Endothelial cell of umbilical vein (primary cell): ENCODE data around the gene PPP1R9B. TPM values are rescaled to one million over a fixed set of nuclear protein-coding genes. Genes with fewer than 3 reads are reported as not detected.
A peak's percentile ranks its signal among the peaks of the same experiment; 100 is the strongest.

Experiments
- Bru-seq: library from RNA; stranded (reverse); fragments of 400-500 nt; gene quantifications from one replicate; lab custom pipeline; 2021; lab: Mats Ljungman, UMichigan
- BruChase-seq, 2 experiments: library from RNA; stranded (reverse); fragments of 400-500 nt; gene quantifications; one replicate each; lab custom pipeline; 2021; lab: Mats Ljungman, UMichigan
- BruUV-seq: library from RNA; stranded (reverse); fragments of 400-500 nt; replicated peaks from 2 replicates; lab custom pipeline; 2021; lab: Mats Ljungman, UMichigan
- CTCF ChIA-PET: fragments of 300-600, 350-600 bp; sonication (Branson Sonifier 250); formaldehyde crosslinking; loops from one replicate; lab custom pipeline; 2021; ENCODE audit warnings: antibody characterized with exemption, inconsistent platforms; lab: Charles Lee
- POLR2A ChIA-PET: fragments of 300-600, 350-600 bp; sonication (Branson Sonifier 250); formaldehyde crosslinking; loops from one replicate; lab custom pipeline; 2021; ENCODE audit warnings: antibody characterized with exemption, inconsistent platforms; lab: Charles Lee
- DNase-seq: peaks from one replicate; pipeline ENCODE4 v3.0.0-alpha.2; 2011; ENCODE audit warnings: low read depth, low spot score
- FAIRE-seq: peaks from 2 replicates; lab custom pipeline; 2011; peaks lifted over from hg19 to GRCh38; lab: Jason Lieb, UNC
- H2AFZ ChIP-seq: 2 replicates; pipeline ENCODE4 v1.6.0; 2012; ENCODE audit warnings: low read depth, low read length, control low read depth, inconsistent platforms
- H3K27ac ChIP-seq: 2 replicates; pipeline ENCODE4 v1.5.1; 2011; ENCODE audit warnings: low read depth, mild to moderate bottlenecking, control low read depth, low read length, moderate library complexity; ENCODE audit not compliant: insufficient read depth
- H3K27me3 ChIP-seq, 2 experiments: 2 replicates each; pipeline versions ENCODE4 v1.6.0 to v1.6.1; 2011; ENCODE audit warnings: low read length in 2 of 2, mixed read lengths in 1 of 2; ENCODE audit not compliant: control insufficient read depth in 2 of 2, insufficient read depth in 2 of 2
- H3K36me3 ChIP-seq, 2 experiments: 2 replicates in 1 of 2; 3 replicates in 1 of 2; pipeline ENCODE4 v1.5.1; 2011; ENCODE audit warnings: low read length in 2 of 2, mild to moderate bottlenecking in 1 of 2, moderate library complexity in 1 of 2; ENCODE audit not compliant: control insufficient read depth in 2 of 2, insufficient read depth in 2 of 2; ENCODE audit errors: extremely low read depth in 1 of 2
- H3K4me1 ChIP-seq: 3 replicates; pipeline ENCODE4 v1.5.1; 2011; ENCODE audit warnings: mild to moderate bottlenecking, low read length; ENCODE audit not compliant: control insufficient read depth, insufficient read depth; ENCODE audit errors: extremely low read depth
- H3K4me2 ChIP-seq: 2 replicates; pipeline ENCODE4 v1.6.1; 2011; ENCODE audit warnings: low read length, control low read depth, mixed read lengths; ENCODE audit not compliant: insufficient read depth
- H3K4me3 ChIP-seq, 3 experiments: fragments of 200-600 bp in 1 of 3; sonication (generic), shearing (Covaris generic) in 1 of 3; replicated peaks in 1 of 3; 2 replicates each; pipeline ENCODE4 v1.5.1; 2011 to 2016; ENCODE audit warnings: control low read depth in 3 of 3, low read length in 3 of 3, mild to moderate bottlenecking in 2 of 3, inconsistent platforms in 1 of 3, low read depth in 1 of 3, moderate library complexity in 1 of 3; ENCODE audit not compliant: insufficient read depth in 1 of 3
- H3K79me2 ChIP-seq: 2 replicates; pipeline ENCODE4 v1.6.0; 2012; ENCODE audit warnings: low read length, inconsistent platforms; ENCODE audit not compliant: control insufficient read depth, insufficient read depth
- H3K9ac ChIP-seq: replicated peaks from 2 replicates; pipeline ENCODE3; 2011; ENCODE audit warnings: low read length, control low read depth; ENCODE audit not compliant: insufficient read depth; ENCODE audit errors: extremely low read depth
- H3K9me1 ChIP-seq: replicated peaks from 3 replicates; pipeline ENCODE4 v1.6.0; 2011; ENCODE audit warnings: mild to moderate bottlenecking, low read length; ENCODE audit not compliant: control insufficient read depth, insufficient read depth; ENCODE audit errors: extremely low read depth
- H3K9me3 ChIP-seq: replicated peaks from 2 replicates; pipeline ENCODE4 v1.5.1; 2012; ENCODE audit warnings: low read length, inconsistent platforms; ENCODE audit not compliant: control insufficient read depth, insufficient read depth
- H4K20me1 ChIP-seq: replicated peaks from 2 replicates; pipeline ENCODE3; 2011; ENCODE audit warnings: mild to moderate bottlenecking, low read length; ENCODE audit not compliant: control insufficient read depth, insufficient read depth; ENCODE audit errors: extremely low read depth
- CTCF ChIP-seq, 2 donors: IDR thresholded peaks; 1 replicate in 1 of 2; 2 replicates in 1 of 2; pipeline ENCODE4 v1.5.1; 2011; ENCODE audit warnings: low read length in 2 of 2, mild to moderate bottlenecking in 2 of 2, moderate library complexity in 2 of 2, control low read depth in 1 of 2, inconsistent platforms in 1 of 2, low read depth in 1 of 2; ENCODE audit not compliant: insufficient read depth in 1 of 2; ENCODE audit errors: extremely low read depth in 1 of 2
- EZH2 ChIP-seq: IDR thresholded peaks from 2 replicates; pipeline ENCODE4 v1.6.1; 2012; ENCODE audit warnings: borderline replicate concordance, low read depth, mild to moderate bottlenecking, moderate library complexity, low read length, inconsistent platforms; ENCODE audit not compliant: severe bottlenecking
- FOS ChIP-seq: IDR thresholded peaks from 2 replicates; pipeline ENCODE4 v1.6.1; 2011; ENCODE audit warnings: mild to moderate bottlenecking, low read length, moderate library complexity, borderline replicate concordance; ENCODE audit not compliant: insufficient read depth
- GATA2 ChIP-seq: IDR thresholded peaks from 2 replicates; pipeline ENCODE4 v1.7.0; 2011; ENCODE audit warnings: low read depth, mild to moderate bottlenecking, moderate library complexity, mixed read lengths, low read length; ENCODE audit not compliant: insufficient read length, insufficient read depth
- JUN ChIP-seq: IDR thresholded peaks from 2 replicates; pipeline ENCODE4 v1.6.1; 2011; ENCODE audit warnings: borderline replicate concordance, low read depth; ENCODE audit not compliant: insufficient read length, insufficient read depth
- MAX ChIP-seq: IDR thresholded peaks from 2 replicates; pipeline ENCODE4 v1.6.1; 2011; ENCODE audit not compliant: insufficient read depth, insufficient read length
- MYC ChIP-seq: IDR thresholded peaks from one replicate; pipeline ENCODE4 v1.6.1; 2011; ENCODE audit warnings: mild to moderate bottlenecking, low read depth, low read length
- POLR2A ChIP-seq: IDR thresholded peaks from 2 replicates; pipeline ENCODE4 v1.6.1; 2012; ENCODE audit warnings: low read depth, mild to moderate bottlenecking, control low read depth, low read length
- POLR2AphosphoS5 ChIP-seq: IDR thresholded peaks from 2 replicates; pipeline ENCODE4 v1.6.1; 2012; ENCODE audit warnings: low read depth, mild to moderate bottlenecking, control low read depth, low read length, moderate library complexity; ENCODE audit not compliant: insufficient read depth
- dilution Hi-C: fragments of 300-500 bp; cut with MboI; formaldehyde crosslinking; loops from one replicate; pipeline ENCODE4 v1.15.0; 2019; ENCODE audit warnings: low sequenced_read_pairs; ENCODE audit not compliant: extremely low pct_ligation_motif_present
- intact Hi-C: fragments of 100-400 bp; cut with micrococcal nuclease; formaldehyde crosslinking; loops from one replicate; pipeline ENCODE4 v1.10.0; 2022
- long read RNA-seq: library from polyadenylated mRNA; stranded (forward); transcript quantifications from one replicate; pipeline ENCODE4 v2.0.0, GENCODE V29; 2021
- polyA minus RNA-seq, 3 experiments: library from RNA; depleted of rRNA, polyadenylated mRNA; stranded (reverse); fragments of >200 nt; gene quantifications; 1 replicate in 1 of 3; 2 replicates in 2 of 3; pipeline ENCODE4 v1.2.3, GENCODE V29; 2011
- polyA plus RNA-seq, 4 experiments: library from polyadenylated mRNA; depleted of rRNA in 3 of 4; stranded (reverse) in 3 of 4; unstranded in 1 of 4; fragments of >200 nt; gene quantifications; 2 replicates each; pipeline versions ENCODE4 v1.2.1 to v1.2.3, GENCODE V29; 2011 to 2012; ENCODE audit warnings: missing spikeins in 1 of 4
- total RNA-seq: library from RNA; stranded (reverse); gene quantifications from 2 replicates; pipeline ENCODE4 v1.2.3, GENCODE V29; 2021

The PPP1R9B gene, protein sequence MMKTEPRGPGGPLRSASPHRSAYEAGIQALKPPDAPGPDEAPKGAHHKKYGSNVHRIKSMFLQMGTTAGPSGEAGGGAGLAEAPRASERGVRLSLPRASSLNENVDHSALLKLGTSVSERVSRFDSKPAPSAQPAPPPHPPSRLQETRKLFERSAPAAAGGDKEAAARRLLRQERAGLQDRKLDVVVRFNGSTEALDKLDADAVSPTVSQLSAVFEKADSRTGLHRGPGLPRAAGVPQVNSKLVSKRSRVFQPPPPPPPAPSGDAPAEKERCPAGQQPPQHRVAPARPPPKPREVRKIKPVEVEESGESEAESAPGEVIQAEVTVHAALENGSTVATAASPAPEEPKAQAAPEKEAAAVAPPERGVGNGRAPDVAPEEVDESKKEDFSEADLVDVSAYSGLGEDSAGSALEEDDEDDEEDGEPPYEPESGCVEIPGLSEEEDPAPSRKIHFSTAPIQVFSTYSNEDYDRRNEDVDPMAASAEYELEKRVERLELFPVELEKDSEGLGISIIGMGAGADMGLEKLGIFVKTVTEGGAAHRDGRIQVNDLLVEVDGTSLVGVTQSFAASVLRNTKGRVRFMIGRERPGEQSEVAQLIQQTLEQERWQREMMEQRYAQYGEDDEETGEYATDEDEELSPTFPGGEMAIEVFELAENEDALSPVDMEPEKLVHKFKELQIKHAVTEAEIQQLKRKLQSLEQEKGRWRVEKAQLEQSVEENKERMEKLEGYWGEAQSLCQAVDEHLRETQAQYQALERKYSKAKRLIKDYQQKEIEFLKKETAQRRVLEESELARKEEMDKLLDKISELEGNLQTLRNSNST
- 58.3 and 60.2 TPM in 2 replicates for total RNA-seq
- 17.7 and 20.1 TPM in 2 replicates for polyA plus RNA-seq
- 16.0 and 16.9 TPM in 2 replicates for polyA plus RNA-seq (2011; cell fraction: cytosol; rRNA removed)
- polyA plus RNA-seq (2011; cell fraction: nucleus; rRNA removed), result 34.5 and 47.2 TPM in 2 replicates
- polyA plus RNA-seq (2012), result 29.3 and 35.0 TPM in 2 replicates
- polyA minus RNA-seq, result 19.7 and 28.9 TPM in 2 replicates
- 23.5 TPM for polyA minus RNA-seq (2011; cell fraction: cytosol; rRNA and poly(A)+ RNA removed)
- 7.6 and 14.2 TPM in 2 replicates for polyA minus RNA-seq (2011; cell fraction: nucleus; rRNA and poly(A)+ RNA removed)
- Bru-seq, nascent RNA, result percentile 51 among the genes with signal in this experiment
- percentile 94 among the genes with signal in this experiment for BruChase-seq, experiment 1, labeled RNA remaining after a 6-hour chase
- percentile 79 among the genes with signal in this experiment for BruChase-seq, experiment 2, labeled RNA remaining after a 2-hour chase
- long read RNA-seq, full-length matches to known transcripts, result 1 of 15 reads
- long read RNA-seq, partial matches to known transcripts, result 4 of 15 reads
- long read RNA-seq, other reads (novel, unspliced or antisense), result 10 of 15 reads

DNA sequence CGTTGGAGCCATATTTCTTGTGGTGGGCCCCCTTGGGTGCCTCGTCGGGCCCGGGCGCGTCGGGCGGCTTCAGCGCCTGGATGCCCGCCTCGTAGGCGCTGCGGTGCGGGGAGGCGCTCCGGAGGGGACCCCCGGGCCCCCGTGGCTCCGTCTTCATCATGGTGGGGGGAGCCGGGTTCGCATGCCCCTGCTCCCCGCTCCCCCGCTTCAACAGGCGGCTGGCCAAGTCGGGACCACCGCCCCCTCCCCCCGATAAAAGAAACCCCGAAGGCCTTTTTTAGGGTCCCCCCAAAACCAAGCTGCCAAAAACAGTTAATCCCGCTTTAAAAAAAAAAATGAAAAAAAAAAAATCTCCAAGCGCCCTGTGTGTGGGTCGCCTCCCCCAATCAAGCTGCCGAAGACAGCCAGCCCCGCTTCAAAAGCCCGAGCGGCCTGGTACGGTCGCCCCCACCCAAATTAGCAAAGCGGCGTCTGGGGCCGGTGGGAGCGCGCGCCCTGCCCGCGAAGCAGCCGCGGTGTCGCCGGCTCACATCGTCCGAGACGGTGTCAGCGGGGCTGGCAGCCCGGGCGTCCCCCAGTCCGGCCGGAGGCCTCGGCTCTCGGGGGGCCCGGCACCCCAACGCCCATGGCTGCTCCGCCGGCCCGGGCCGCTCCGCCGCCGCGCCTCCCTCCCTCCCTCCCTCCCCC is at the start of gene PPP1R9B:
TSS of gene PPP1R9B (minus strand) at position 324 of the 687 bp plus-strand sequence. CDS start at position 160, 164 bp downstream.
- H4K20me1 ChIP-seq, result no peaks in the 10 kb centered on the region
- H3K27ac ChIP-seq, result peak within 1 kb of the TSS; percentile 54
- peak within 1 kb of the TSS; percentile 76 for H3K9ac ChIP-seq
- peak within 1 kb of the TSS; percentile 53 to 85 (median 82) for H3K4me3 ChIP-seq
- DNase-seq (no peak), FAIRE-seq (no peak)
- intact Hi-C loops, result no loop called here
- no peaks in the 10 kb centered on the region for H3K9me1 ChIP-seq
- dilution Hi-C loops, result no loop called here
- TSS peak; percentile 62 for BruUV-seq
- POLR2A ChIA-PET, result no interaction called here
- no peaks in the 10 kb centered on the region for H3K9me3 ChIP-seq
- peaks cover 52% of the 10 kb centered on the region for H3K79me2 ChIP-seq
- no peaks in the 10 kb centered on the region for H3K36me3 ChIP-seq
- no peaks in the 10 kb centered on the region for H3K27me3 ChIP-seq
- H3K4me1 ChIP-seq, result peaks cover 32% of the 10 kb centered on the region
- peak within 1 kb of the TSS; percentile 54 for H3K4me2 ChIP-seq
- TF ChIP-seq POLR2A, result no peak
- TF ChIP-seq GATA2, result no peak
- no peak for TF ChIP-seq JUN
- no peak for TF ChIP-seq CTCF (IDR thresholded peaks at IDR 0.05; ENCODE audit: extremely low read depth in 1 of 2, insufficient read depth in 1 of 2, low read depth in 1 of 2, low read length in 2 of 2)
- no peak for TF ChIP-seq EZH2
- no peak for TF ChIP-seq MYC
- no peak for TF ChIP-seq MAX
- no peak for TF ChIP-seq FOS
- no peak for TF ChIP-seq POLR2AphosphoS5
- no peak within 1 kb of the TSS for H2AFZ ChIP-seq
- CTCF ChIA-PET, result interaction anchor here (1.3 to 4.3 kb wide), 7 partner anchors 11 to 56 kb away, joined by 3 to 47 read pairs (median 15); partner anchors contain the start of genes PDK2 and SAMD14
